HepG2 (cell line): ENCODE measurements around the gene ADAMTS8. TPM values are rescaled to one million over a fixed set of nuclear protein-coding genes. Genes with fewer than 3 reads are reported as not detected.

Experiments used
- ATAC-seq: fragments of 200-7000 bp; cut with Tn5 transposase; 3 replicates; pipeline ENCODE4 v1.9.1; 2020; ENCODE audit warnings: mild to moderate bottlenecking, moderate library complexity
- BruUV-seq: library from RNA; stranded (reverse); fragments of 400-500 nt; replicated peaks from 2 replicates; lab custom pipeline; 2021; lab: Mats Ljungman, UMichigan
- CTCF ChIA-PET: fragments of 300-600 bp; formaldehyde crosslinking; extraction: SDS; loops from one replicate; lab custom pipeline; 2021; ENCODE audit warnings: low total read pairs, inconsistent platforms, low intra/inter-chr PET ratio; lab: Yijun Ruan, JAX
- POLR2A ChIA-PET: fragments of 350-600 bp; sonication (Branson Sonifier 250); formaldehyde crosslinking; loops from one replicate; lab custom pipeline; 2020; ENCODE audit warnings: antibody characterized with exemption, inconsistent platforms; lab: Yijun Ruan, JAX
- DNase-seq: peaks from one replicate; pipeline ENCODE4 v3.0.0-alpha.2; 2015; ENCODE audit warnings: low spot score
- FAIRE-seq: peaks from 3 replicates; lab custom pipeline; 2011; peaks lifted over from hg19 to GRCh38; lab: Jason Lieb, UNC
- H2AFZ ChIP-seq: one replicate; pipeline ENCODE4 v1.6.1; 2011; ENCODE audit warnings: low read length, inconsistent platforms
- H3K27ac ChIP-seq: fragments of 300-600 bp; 3 replicates; pipeline ENCODE4 v1.8.0; 2011; ENCODE audit warnings: mixed run types, mild to moderate bottlenecking, mixed read lengths, low read length, inconsistent platforms; ENCODE audit not compliant: insufficient read depth; ENCODE audit errors: extremely low read length
- H3K27me3 ChIP-seq, 2 experiments: fragments of 200-600 bp in 1 of 2; 2 replicates in 1 of 2; 3 replicates in 1 of 2; pipeline versions ENCODE4 v1.6.0 to v1.8.0; 2011; ENCODE audit warnings: low read length in 2 of 2, mild to moderate bottlenecking in 2 of 2, moderate library complexity in 2 of 2, inconsistent platforms in 1 of 2; ENCODE audit not compliant: insufficient read depth in 2 of 2, control insufficient read depth in 1 of 2
- H3K36me3 ChIP-seq, 2 experiments: fragments of 200-600 bp in 1 of 2; replicated peaks in 1 of 2; 2 replicates in 1 of 2; 3 replicates in 1 of 2; pipeline versions ENCODE4 v1.5.1 to v1.8.0; 2011; ENCODE audit warnings: low read length in 2 of 2, inconsistent platforms in 1 of 2; ENCODE audit not compliant: insufficient read depth in 2 of 2, control insufficient read depth in 1 of 2
- H3K4me1 ChIP-seq: 2 replicates; pipeline ENCODE4 v1.5.1; 2012; ENCODE audit warnings: low read length, inconsistent platforms; ENCODE audit not compliant: insufficient read depth
- H3K4me2 ChIP-seq: 2 replicates; pipeline ENCODE4 v1.6.0; 2011; ENCODE audit warnings: low read depth, low read length, inconsistent platforms
- H3K4me3 ChIP-seq, 3 experiments: fragments of 200-600 bp in 1 of 3; sonication (generic), shearing (Covaris generic) in 1 of 3; replicated peaks in 1 of 3; 2 replicates each; pipeline ENCODE4 v1.5.1; 2011 to 2016; ENCODE audit warnings: low read length in 3 of 3, inconsistent platforms in 2 of 3, low read depth in 2 of 3, mild to moderate bottlenecking in 2 of 3, control low read depth in 1 of 3, mixed read lengths in 1 of 3; ENCODE audit not compliant: insufficient read depth in 1 of 3
- H3K79me2 ChIP-seq: one replicate; pipeline ENCODE4 v1.6.1; 2011; ENCODE audit warnings: low read length, inconsistent platforms; ENCODE audit not compliant: insufficient read depth
- H3K9ac ChIP-seq: 2 replicates; pipeline ENCODE4 v1.6.0; 2011; ENCODE audit warnings: mild to moderate bottlenecking, low read depth, low read length, inconsistent platforms; ENCODE audit not compliant: insufficient read depth
- H3K9me3 ChIP-seq: 2 replicates; pipeline ENCODE4 v1.5.1; 2012; ENCODE audit warnings: mild to moderate bottlenecking, low read length
- H4K20me1 ChIP-seq: 2 replicates; pipeline ENCODE4 v1.6.0; 2011; ENCODE audit warnings: inconsistent platforms, mild to moderate bottlenecking, low read length, moderate library complexity; ENCODE audit not compliant: insufficient read depth
- CENPBD1 ChIP-seq: sonication (generic); formaldehyde crosslinking; IDR thresholded peaks from 2 replicates; pipeline ENCODE4 v1.8.0; 2022; ENCODE audit warnings: missing genetic modification reagents, low read depth, mild to moderate bottlenecking, borderline replicate concordance
- IRF1 ChIP-seq: sonication (generic); formaldehyde crosslinking; IDR thresholded peaks from 2 replicates; pipeline ENCODE4 v1.4.0; 2020; ENCODE audit warnings: low read depth, mild to moderate bottlenecking, missing genetic modification reagents
- NR0B2 ChIP-seq: sonication (generic); formaldehyde crosslinking; IDR thresholded peaks from 2 replicates; pipeline ENCODE4 v1.4.0; 2020; ENCODE audit warnings: mild to moderate bottlenecking, missing genetic modification reagents
- REST ChIP-seq, 2 experiments: IDR thresholded peaks; 2 replicates each; pipeline ENCODE4 v1.6.1; 2011 to 2012; ENCODE audit warnings: low read length in 2 of 2, borderline replicate concordance in 1 of 2, low read depth in 1 of 2, mild to moderate bottlenecking in 1 of 2, moderate library complexity in 1 of 2
- SMYD3 ChIP-seq: sonication (generic); formaldehyde crosslinking; IDR thresholded peaks from 2 replicates; pipeline ENCODE4 v1.8.1; 2023; ENCODE audit warnings: mild to moderate bottlenecking, missing genetic modification reagents
- ZFY ChIP-seq: sonication (generic); formaldehyde crosslinking; IDR thresholded peaks from 2 replicates; pipeline ENCODE4 v1.4.0; 2020; ENCODE audit warnings: missing genetic modification reagents
- WGBS: methylation state at CpG from one replicate; pipeline ENCODE4 v1.1.6; 2017; ENCODE audit warnings: low lambda C conversion rate; 5-methylcytosine and 5-hydroxymethylcytosine counted together
- in situ Hi-C: cut with HindIII; loops from 2 replicates; pipeline ENCODE4 v1.10.0; 2017; ENCODE audit warnings: low pct_unique_long_range_greater_than_20kb; ENCODE audit not compliant: extremely low pct_ligation_motif_present
- intact Hi-C: fragments of 100-400 bp; cut with micrococcal nuclease; formaldehyde crosslinking; loops from one replicate; pipeline ENCODE4 v1.10.0; 2022; ENCODE audit not compliant: unreplicated experiment
- polyA plus RNA-seq, 8 experiments: library from polyadenylated mRNA; depleted of rRNA in 3 of 8; stranded (reverse) in 7 of 8; unstranded in 1 of 8; fragments of >200 nt; fragmentation: Illumina TruSeq in 4 of 8; extraction: Trizol in 4 of 8; gene quantifications; 2 replicates each; pipeline versions ENCODE4 v1.2.1 to v1.2.3, GENCODE V29; 2011 to 2016; ENCODE audit warnings: low read depth in 4 of 8, missing spikeins in 1 of 8, mixed read lengths in 1 of 8; ENCODE audit not compliant: insufficient read depth in 1 of 8
- total RNA-seq, 5 experiments: library from RNA; depleted of rRNA; stranded (reverse); fragments of >200 nt; fragmentation: Illumina TruSeq; extraction: Trizol; gene quantifications; 2 replicates each; pipeline ENCODE4 v1.2.3, GENCODE V29; 2016; ENCODE audit warnings: low read depth in 1 of 5

Gene ADAMTS8
- total and polyA plus RNA-seq, 2 of the 13 experiments (the other 11 are each of a cell fraction or from before 2014, with no cell fraction given), result not detected

- H3K4me3 ChIP-seq, result no peak overlapping the region
- DNase-seq (no peak), FAIRE-seq (no peak), ATAC-seq (peak; percentile 52)
- H3K4me2 ChIP-seq, result no peak overlapping the region
- no peaks in the 10 kb centered on the region for H4K20me1 ChIP-seq
- no peaks in the 10 kb centered on the region for H3K79me2 ChIP-seq
- no peak overlapping the region for H3K9ac ChIP-seq
- H2AFZ ChIP-seq, result no peak overlapping the region
- WGBS, result 52% methylated on average over 6 of the region's 6 CpGs
- no peaks in the 10 kb centered on the region for H3K36me3 ChIP-seq
- TF ChIP-seq SMYD3 (no peak), CENPBD1 (CRISPR knock-in tag) (no peak), ZFY (no peak), REST (IDR thresholded peaks at IDR 0.05; ENCODE audit: borderline replicate concordance in 1 of 2, low read depth in 1 of 2, low read length in 2 of 2) (no peak), NR0B2 (CRISPR knock-in tag) (no peak), IRF1 (CRISPR knock-in tag) (no peak)
- no peak overlapping the region for H3K27ac ChIP-seq
- BruUV-seq, result no TSS peak
- intact Hi-C loops, result no loop called here
- H3K27me3 ChIP-seq, result peaks cover 0 to 7% of the 10 kb centered on the region in 2 experiments; a peak in 2 of 5 replicates
- CTCF ChIA-PET, result interaction anchor here (1.1 kb wide), 1 partner anchor 156 kb away, joined by 3 read pairs; no protein-coding TSS in a partner anchor
- H3K4me1 ChIP-seq, result no peaks in the 10 kb centered on the region
- H3K9me3 ChIP-seq, result no peaks in the 10 kb centered on the region
- POLR2A ChIA-PET, result no interaction called here
- in situ Hi-C loops, result loop anchor here (10.0 kb wide), 1 partner anchor 154 kb away; no protein-coding TSS in a partner anchor
Measured at GRCh38 chr11:130369141-130369691, 59.2 kb downstream of the ADAMTS8 start.
